HEK293 (cell line): ENCODE results near the gene SPECC1.

Experiments
- KLF1 ChIP-seq: fragments of 450-650 bp; formaldehyde crosslinking; IDR thresholded peaks from 2 replicates; pipeline ENCODE4 v1.5.1; 2016; ENCODE audit warnings: missing biosample characterization, missing genetic modification characterization
- YY1 ChIP-seq: fragments of 450-650 bp; formaldehyde crosslinking; IDR thresholded peaks from 2 replicates; pipeline ENCODE4 v1.5.1; 2018; ENCODE audit warnings: missing biosample characterization, missing genetic modification characterization
- ZBTB20 ChIP-seq: fragments of 450-650 bp; formaldehyde crosslinking; IDR thresholded peaks from 2 replicates; pipeline ENCODE4 v1.5.1; 2016; ENCODE audit warnings: missing biosample characterization, missing genetic modification characterization
- ZNF23 ChIP-seq: fragments of 450-650 bp; formaldehyde crosslinking; IDR thresholded peaks from 2 replicates; pipeline ENCODE4 v1.5.1; 2016; ENCODE audit warnings: missing biosample characterization, missing genetic modification characterization, borderline replicate concordance
- ZNF274 ChIP-seq, 2 experiments: fragments of 200-500 bp in 1 of 2; fragments of 450-650 bp in 1 of 2; sonication (Bioruptor generic) in 1 of 2; formaldehyde crosslinking in 1 of 2; IDR thresholded peaks; 2 replicates each; pipeline versions ENCODE4 v1.5.1 to v1.6.1; 2014 to 2016; ENCODE audit warnings: borderline replicate concordance in 1 of 2, inconsistent platforms in 1 of 2, low read length in 1 of 2, missing biosample characterization in 1 of 2, missing genetic modification characterization in 1 of 2
- ZNF324 ChIP-seq: fragments of 450-650 bp; formaldehyde crosslinking; IDR thresholded peaks from 2 replicates; pipeline ENCODE4 v1.5.1; 2016; ENCODE audit warnings: missing biosample characterization, missing genetic modification characterization
- ZNF558 ChIP-seq: fragments of 450-650 bp; formaldehyde crosslinking; IDR thresholded peaks from 2 replicates; pipeline ENCODE4 v1.5.1; 2016; ENCODE audit warnings: missing biosample characterization, missing genetic modification characterization
- ZNF707 ChIP-seq: fragments of 450-650 bp; formaldehyde crosslinking; IDR thresholded peaks from 2 replicates; pipeline ENCODE4 v1.5.1; 2016; ENCODE audit warnings: missing biosample characterization, missing genetic modification characterization
- TF ChIP-seq, protein P1 (sequence below): fragments of 450-650 bp; formaldehyde crosslinking; IDR thresholded peaks from 2 replicates; pipeline ENCODE4 v1.5.1; 2016; ENCODE audit warnings: missing biosample characterization, missing genetic modification characterization
- TF ChIP-seq, protein P2 (sequence below): fragments of 450-650 bp; formaldehyde crosslinking; IDR thresholded peaks from 2 replicates; pipeline ENCODE4 v1.5.1; 2016; ENCODE audit warnings: missing biosample characterization, missing genetic modification characterization
- TF ChIP-seq, protein P3 (sequence below): fragments of 450-650 bp; formaldehyde crosslinking; IDR thresholded peaks from 2 replicates; pipeline ENCODE4 v1.5.0; 2017; ENCODE audit warnings: missing biosample characterization, missing genetic modification characterization, borderline replicate concordance

DNA sequence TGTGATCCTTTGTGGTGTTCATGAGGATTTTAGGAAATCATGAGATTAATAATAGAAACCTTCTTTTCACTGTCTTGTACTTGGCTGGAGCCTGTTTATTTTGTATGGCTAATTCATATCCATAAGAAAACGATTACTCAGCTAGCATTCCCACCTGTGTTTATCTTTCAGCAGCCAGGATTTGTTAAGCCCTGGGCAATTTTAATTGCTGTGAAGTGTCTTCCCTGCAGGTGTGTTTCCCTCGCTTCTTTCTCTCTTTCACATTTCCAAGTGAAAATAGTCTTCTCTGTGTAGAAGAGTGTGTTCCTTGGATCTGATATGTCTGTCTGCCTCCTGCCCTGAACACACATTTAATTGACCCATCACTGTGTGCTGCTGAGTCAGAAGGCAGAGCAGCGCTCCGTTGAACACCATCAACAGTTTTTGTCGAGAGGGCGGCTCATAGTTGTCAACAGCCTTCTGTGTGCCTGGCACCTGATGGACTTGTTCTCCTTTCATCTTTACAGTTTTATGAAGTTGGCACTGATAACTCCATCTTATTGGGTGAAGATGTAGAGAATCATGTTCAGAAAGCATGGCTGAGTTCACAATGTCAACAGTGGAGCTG lies 83.2 kb downstream of the SPECC1 start:
- TF ChIP-seq ZNF707 (tag by site-specific recombination), result no peak
- TF ChIP-seq, protein P1, sequence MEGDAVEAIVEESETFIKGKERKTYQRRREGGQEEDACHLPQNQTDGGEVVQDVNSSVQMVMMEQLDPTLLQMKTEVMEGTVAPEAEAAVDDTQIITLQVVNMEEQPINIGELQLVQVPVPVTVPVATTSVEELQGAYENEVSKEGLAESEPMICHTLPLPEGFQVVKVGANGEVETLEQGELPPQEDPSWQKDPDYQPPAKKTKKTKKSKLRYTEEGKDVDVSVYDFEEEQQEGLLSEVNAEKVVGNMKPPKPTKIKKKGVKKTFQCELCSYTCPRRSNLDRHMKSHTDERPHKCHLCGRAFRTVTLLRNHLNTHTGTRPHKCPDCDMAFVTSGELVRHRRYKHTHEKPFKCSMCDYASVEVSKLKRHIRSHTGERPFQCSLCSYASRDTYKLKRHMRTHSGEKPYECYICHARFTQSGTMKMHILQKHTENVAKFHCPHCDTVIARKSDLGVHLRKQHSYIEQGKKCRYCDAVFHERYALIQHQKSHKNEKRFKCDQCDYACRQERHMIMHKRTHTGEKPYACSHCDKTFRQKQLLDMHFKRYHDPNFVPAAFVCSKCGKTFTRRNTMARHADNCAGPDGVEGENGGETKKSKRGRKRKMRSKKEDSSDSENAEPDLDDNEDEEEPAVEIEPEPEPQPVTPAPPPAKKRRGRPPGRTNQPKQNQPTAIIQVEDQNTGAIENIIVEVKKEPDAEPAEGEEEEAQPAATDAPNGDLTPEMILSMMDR (tag by site-specific recombination), result no peak
- no peak for TF ChIP-seq ZBTB20 (tag by site-specific recombination)
- TF ChIP-seq, protein P2, sequence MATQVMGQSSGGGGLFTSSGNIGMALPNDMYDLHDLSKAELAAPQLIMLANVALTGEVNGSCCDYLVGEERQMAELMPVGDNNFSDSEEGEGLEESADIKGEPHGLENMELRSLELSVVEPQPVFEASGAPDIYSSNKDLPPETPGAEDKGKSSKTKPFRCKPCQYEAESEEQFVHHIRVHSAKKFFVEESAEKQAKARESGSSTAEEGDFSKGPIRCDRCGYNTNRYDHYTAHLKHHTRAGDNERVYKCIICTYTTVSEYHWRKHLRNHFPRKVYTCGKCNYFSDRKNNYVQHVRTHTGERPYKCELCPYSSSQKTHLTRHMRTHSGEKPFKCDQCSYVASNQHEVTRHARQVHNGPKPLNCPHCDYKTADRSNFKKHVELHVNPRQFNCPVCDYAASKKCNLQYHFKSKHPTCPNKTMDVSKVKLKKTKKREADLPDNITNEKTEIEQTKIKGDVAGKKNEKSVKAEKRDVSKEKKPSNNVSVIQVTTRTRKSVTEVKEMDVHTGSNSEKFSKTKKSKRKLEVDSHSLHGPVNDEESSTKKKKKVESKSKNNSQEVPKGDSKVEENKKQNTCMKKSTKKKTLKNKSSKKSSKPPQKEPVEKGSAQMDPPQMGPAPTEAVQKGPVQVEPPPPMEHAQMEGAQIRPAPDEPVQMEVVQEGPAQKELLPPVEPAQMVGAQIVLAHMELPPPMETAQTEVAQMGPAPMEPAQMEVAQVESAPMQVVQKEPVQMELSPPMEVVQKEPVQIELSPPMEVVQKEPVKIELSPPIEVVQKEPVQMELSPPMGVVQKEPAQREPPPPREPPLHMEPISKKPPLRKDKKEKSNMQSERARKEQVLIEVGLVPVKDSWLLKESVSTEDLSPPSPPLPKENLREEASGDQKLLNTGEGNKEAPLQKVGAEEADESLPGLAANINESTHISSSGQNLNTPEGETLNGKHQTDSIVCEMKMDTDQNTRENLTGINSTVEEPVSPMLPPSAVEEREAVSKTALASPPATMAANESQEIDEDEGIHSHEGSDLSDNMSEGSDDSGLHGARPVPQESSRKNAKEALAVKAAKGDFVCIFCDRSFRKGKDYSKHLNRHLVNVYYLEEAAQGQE, result no peak
- TF ChIP-seq ZNF324 (tag by site-specific recombination), result no peak
- TF ChIP-seq ZNF558, result no peak
- TF ChIP-seq YY1, result no peak
- TF ChIP-seq KLF1 (tag by site-specific recombination), result no peak
- TF ChIP-seq, protein P3, sequence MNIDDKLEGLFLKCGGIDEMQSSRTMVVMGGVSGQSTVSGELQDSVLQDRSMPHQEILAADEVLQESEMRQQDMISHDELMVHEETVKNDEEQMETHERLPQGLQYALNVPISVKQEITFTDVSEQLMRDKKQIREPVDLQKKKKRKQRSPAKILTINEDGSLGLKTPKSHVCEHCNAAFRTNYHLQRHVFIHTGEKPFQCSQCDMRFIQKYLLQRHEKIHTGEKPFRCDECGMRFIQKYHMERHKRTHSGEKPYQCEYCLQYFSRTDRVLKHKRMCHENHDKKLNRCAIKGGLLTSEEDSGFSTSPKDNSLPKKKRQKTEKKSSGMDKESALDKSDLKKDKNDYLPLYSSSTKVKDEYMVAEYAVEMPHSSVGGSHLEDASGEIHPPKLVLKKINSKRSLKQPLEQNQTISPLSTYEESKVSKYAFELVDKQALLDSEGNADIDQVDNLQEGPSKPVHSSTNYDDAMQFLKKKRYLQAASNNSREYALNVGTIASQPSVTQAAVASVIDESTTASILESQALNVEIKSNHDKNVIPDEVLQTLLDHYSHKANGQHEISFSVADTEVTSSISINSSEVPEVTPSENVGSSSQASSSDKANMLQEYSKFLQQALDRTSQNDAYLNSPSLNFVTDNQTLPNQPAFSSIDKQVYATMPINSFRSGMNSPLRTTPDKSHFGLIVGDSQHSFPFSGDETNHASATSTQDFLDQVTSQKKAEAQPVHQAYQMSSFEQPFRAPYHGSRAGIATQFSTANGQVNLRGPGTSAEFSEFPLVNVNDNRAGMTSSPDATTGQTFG (tag by site-specific recombination), result no peak
- no peak for TF ChIP-seq ZNF274 (IDR thresholded peaks at IDR 0.05; ENCODE audit: low read length)
- TF ChIP-seq ZNF274 (tag by site-specific recombination; IDR thresholded peaks at IDR 0.05; ENCODE audit: borderline replicate concordance), result no peak
- no peak for TF ChIP-seq ZNF23 (tag by site-specific recombination)
